ENCODE measurements around the gene MAP2K7. TPM values are rescaled to one million over a fixed set of nuclear protein-coding genes. Genes with fewer than 3 reads are reported as not detected.

The MAP2K7 gene
- total RNA-seq, 4 donors from 2014 or later = 11.9 to 125 (median 20.9) TPM

DNA sequence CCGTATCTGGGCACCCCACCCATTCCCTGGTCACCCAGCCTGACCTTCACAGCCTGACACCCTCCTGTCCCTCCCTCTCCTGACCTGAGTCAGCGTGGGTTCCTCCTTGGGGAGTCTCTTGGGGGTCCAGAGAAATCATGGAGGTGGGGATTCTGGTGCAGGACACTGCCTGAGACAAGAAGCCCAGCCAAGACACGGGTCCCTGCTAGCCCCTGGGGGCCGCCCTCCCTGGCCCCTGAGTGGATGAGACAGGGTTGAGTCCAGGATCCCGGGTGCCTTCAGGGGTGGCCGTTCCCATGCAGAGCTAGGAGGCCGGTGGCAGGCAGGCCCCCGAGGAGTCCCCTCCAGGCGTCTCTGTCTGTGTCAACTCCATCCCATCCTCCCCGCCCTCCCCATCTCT is 1.6 kb downstream of the MAP2K7 start:
- Histone ChIP-seq H3K9me3 (no peaks in the 10 kb centered on the region), H3K4me3 (peak overlapping the region in 1 of 4 donors; percentile 67), H3K36me3 (peaks cover 0 to 3% (median 1%) of the 10 kb centered on the region in 4 donors), H3K27ac (no peak overlapping the region), H3K4me1 (peaks cover 18 to 32% (median 26%) of the 10 kb centered on the region in 4 donors), H3K27me3 (no peaks in the 10 kb centered on the region)
- WGBS, 2 donors (ENCODE audit: low coverage in 1 of 2) = 70% methylated on average over 10 of the region's 10 CpGs; no CpG with 5 or more reads in 1 of the 2 donors
- no peak for TF ChIP-seq POLR2AphosphoS5 (IDR thresholded peaks at IDR 0.05)
- peak; percentile 7 for DNase-seq
- in situ Hi-C loops (cut with MboI; ENCODE audit: low pct_ligation_motif_present in 1 of 4, low pct_unique_long_range_greater_than_20kb in 1 of 4, low sequenced_read_pairs in 3 of 4) = no loop called here
- intact Hi-C loops (cut with DNase I; ENCODE audit: low total_unique reads) = loop anchor here (5.0 kb wide), 1 partner anchor 1548 kb away; no protein-coding TSS in a partner anchor

DNA sequence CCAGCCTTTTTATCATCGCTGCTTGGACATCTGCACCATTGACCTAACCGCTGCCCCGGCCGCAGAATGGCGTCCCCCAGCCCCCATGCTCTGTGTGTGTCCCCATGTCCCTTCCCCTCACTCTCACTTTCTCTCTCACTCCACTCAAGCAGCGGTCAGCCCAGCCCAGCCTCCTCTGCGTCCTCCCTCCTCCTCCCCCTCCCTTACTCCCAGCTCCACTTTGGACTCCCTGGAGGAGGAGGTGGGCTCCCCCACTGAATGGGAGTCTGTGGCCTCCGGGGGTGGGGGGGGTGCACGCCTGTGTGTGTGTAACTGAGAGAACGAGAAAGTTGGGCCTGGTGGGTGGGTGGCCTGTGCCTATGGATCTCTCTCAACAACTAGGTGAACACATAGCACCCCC is 2.2 kb downstream of the MAP2K7 start:
- Histone ChIP-seq H3K4me1 (peaks cover 18 to 32% (median 26%) of the 10 kb centered on the region in 4 donors), H3K4me3 (no peak overlapping the region), H3K27ac (no peak overlapping the region), H3K36me3 (peaks cover 0 to 9% (median 4%) of the 10 kb centered on the region in 4 donors), H3K9me3 (no peaks in the 10 kb centered on the region), H3K27me3 (no peaks in the 10 kb centered on the region)
- intact Hi-C loops (cut with DNase I; ENCODE audit: low total_unique reads) = loop anchor here (5.0 kb wide), 1 partner anchor 1549 kb away; no protein-coding TSS in a partner anchor
- no peak for TF ChIP-seq EP300 (IDR thresholded peaks at IDR 0.05; ENCODE audit: low read depth)
- TF ChIP-seq, protein P1, sequence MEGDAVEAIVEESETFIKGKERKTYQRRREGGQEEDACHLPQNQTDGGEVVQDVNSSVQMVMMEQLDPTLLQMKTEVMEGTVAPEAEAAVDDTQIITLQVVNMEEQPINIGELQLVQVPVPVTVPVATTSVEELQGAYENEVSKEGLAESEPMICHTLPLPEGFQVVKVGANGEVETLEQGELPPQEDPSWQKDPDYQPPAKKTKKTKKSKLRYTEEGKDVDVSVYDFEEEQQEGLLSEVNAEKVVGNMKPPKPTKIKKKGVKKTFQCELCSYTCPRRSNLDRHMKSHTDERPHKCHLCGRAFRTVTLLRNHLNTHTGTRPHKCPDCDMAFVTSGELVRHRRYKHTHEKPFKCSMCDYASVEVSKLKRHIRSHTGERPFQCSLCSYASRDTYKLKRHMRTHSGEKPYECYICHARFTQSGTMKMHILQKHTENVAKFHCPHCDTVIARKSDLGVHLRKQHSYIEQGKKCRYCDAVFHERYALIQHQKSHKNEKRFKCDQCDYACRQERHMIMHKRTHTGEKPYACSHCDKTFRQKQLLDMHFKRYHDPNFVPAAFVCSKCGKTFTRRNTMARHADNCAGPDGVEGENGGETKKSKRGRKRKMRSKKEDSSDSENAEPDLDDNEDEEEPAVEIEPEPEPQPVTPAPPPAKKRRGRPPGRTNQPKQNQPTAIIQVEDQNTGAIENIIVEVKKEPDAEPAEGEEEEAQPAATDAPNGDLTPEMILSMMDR (IDR thresholded peaks at IDR 0.05) = no peak
- no peak for TF ChIP-seq POLR2AphosphoS5 (IDR thresholded peaks at IDR 0.05)
- no peak for TF ChIP-seq POLR2A (IDR thresholded peaks at IDR 0.05)
- WGBS, 2 donors (ENCODE audit: low coverage in 1 of 2) = 88% methylated on average over 10 of the region's 10 CpGs; no CpG with 5 or more reads in 1 of the 2 donors
- in situ Hi-C loops (cut with MboI; ENCODE audit: low pct_ligation_motif_present in 1 of 4, low pct_unique_long_range_greater_than_20kb in 1 of 4, low sequenced_read_pairs in 3 of 4) = no loop called here
- DNase-seq = peak; percentile 6

DNA sequence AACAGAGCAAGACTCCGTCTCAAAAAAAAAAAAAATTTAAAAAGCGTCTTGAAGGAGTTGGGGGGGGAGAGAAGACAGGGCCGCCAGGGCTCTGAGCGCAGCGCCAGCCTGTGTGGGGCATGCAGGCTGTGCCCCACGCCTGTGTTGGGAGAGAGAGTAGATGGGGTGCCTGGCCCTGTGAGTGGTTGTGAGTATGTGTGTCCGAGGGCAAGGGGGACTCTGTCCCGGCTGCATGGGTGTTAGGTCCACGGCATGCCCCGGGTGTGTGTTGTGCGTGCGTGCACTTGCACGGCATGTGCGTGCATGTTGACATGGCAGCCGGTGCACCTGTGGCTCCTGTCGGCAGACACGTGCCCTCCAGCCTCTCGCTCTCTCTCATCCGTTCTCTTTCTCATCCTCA is 3.4 kb downstream of the MAP2K7 start:
- intact Hi-C loops (cut with DNase I; ENCODE audit: low total_unique reads) (loop anchor here (5.0 kb wide), 1 partner anchor 1550 kb away; no protein-coding TSS in a partner anchor), in situ Hi-C loops (cut with MboI; ENCODE audit: low pct_ligation_motif_present in 1 of 4, low pct_unique_long_range_greater_than_20kb in 1 of 4, low sequenced_read_pairs in 3 of 4) (no loop called here)
- Histone ChIP-seq H3K36me3 (peaks cover 0 to 22% (median 10%) of the 10 kb centered on the region in 4 donors), H3K27ac (no peak overlapping the region), H3K4me3 (no peak overlapping the region), H3K27me3 (no peaks in the 10 kb centered on the region), H3K9me3 (no peaks in the 10 kb centered on the region), H3K4me1 (peaks cover 18 to 32% (median 26%) of the 10 kb centered on the region in 4 donors)
- WGBS, 2 donors (ENCODE audit: low coverage in 1 of 2) = 89 to 93% methylated on average over 8 to 19 of the region's 19 CpGs
- DNase-seq = peak; percentile 7
- TF ChIP-seq POLR2A (IDR thresholded peaks at IDR 0.05) = no peak
- TF ChIP-seq, protein P1 (IDR thresholded peaks at IDR 0.05) = no peak
- TF ChIP-seq POLR2AphosphoS5 (IDR thresholded peaks at IDR 0.05) = no peak
- no peak for TF ChIP-seq EP300 (IDR thresholded peaks at IDR 0.05; ENCODE audit: low read depth)

DNA sequence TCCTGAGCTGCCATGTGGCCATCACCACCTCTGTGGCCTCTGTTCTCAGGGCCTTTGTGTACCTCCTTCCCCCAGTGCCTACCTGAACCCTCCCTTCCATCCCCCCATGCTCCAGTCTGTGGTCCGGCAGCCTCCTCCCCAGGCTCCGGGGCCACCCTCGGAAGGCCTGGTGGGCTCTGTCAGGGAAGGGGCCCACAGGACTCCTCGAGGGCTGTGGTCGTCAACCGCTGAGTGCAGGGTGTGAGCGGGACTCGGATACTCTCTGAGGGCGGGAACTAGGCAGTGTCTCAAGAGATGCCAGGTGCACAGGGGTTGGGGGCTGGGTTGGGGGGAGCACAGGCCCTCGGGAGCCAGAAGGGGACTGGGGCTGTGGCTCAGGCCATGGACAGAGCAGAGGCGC is 3.9 kb downstream of the MAP2K7 start:
- Histone ChIP-seq H3K36me3 (peaks cover 0 to 26% (median 12%) of the 10 kb centered on the region in 4 donors), H3K4me3 (no peak overlapping the region), H3K9me3 (no peaks in the 10 kb centered on the region), H3K27ac (no peak overlapping the region), H3K4me1 (peaks cover 18 to 31% (median 24%) of the 10 kb centered on the region in 4 donors), H3K27me3 (no peaks in the 10 kb centered on the region)
- in situ Hi-C loops (cut with MboI; ENCODE audit: low pct_ligation_motif_present in 1 of 4, low pct_unique_long_range_greater_than_20kb in 1 of 4, low sequenced_read_pairs in 3 of 4) (no loop called here), intact Hi-C loops (cut with DNase I; ENCODE audit: low total_unique reads) (loop anchor here (5.0 kb wide), 1 partner anchor 1550 kb away; no protein-coding TSS in a partner anchor)
- TF ChIP-seq EP300 (IDR thresholded peaks at IDR 0.05; ENCODE audit: low read depth) (no peak), POLR2AphosphoS5 (IDR thresholded peaks at IDR 0.05) (no peak), POLR2A (IDR thresholded peaks at IDR 0.05) (no peak)
- TF ChIP-seq, protein P1 (IDR thresholded peaks at IDR 0.05) = no peak
- DNase-seq = peak; percentile 5
- WGBS, 2 donors (ENCODE audit: low coverage in 1 of 2) = 60 to 92% methylated on average over 1 to 11 of the region's 11 CpGs

Measured in transverse colon (tissue), 4 donors.